Body of pancreas (tissue), 4 donors: ENCODE data around the gene SC5D.

Experiments used
- CTCF ChIP-seq, 7 experiments: fragments of 450-650 bp in 4 of 7; fragments of 200-600 bp in 3 of 7; sonication (generic) in 3 of 7; IDR thresholded peaks; one replicate each; pipeline ENCODE4 v1.5.1; 2016 to 2019; ENCODE audit warnings: antibody characterized with exemption in 7 of 7
- POLR2A ChIP-seq, 3 donors: fragments of 450-650 bp; IDR thresholded peaks; one replicate each; pipeline ENCODE4 v1.6.1; 2016; ENCODE audit warnings: antibody characterized with exemption in 3 of 3, mild to moderate bottlenecking in 2 of 3

GRCh38 chr11:121265586-121265985 is 27.0 kb upstream of the SC5D start:
- no peak for TF ChIP-seq CTCF (IDR thresholded peaks at IDR 0.05)
- no peak for TF ChIP-seq POLR2A (IDR thresholded peaks at IDR 0.05)
